H1 (cell line): ENCODE measurements around the gene ZXDC. TPM values are rescaled to one million over a fixed set of nuclear protein-coding genes. Genes with fewer than 3 reads are reported as not detected.

Experiments used
- CBX5 ChIP-seq: fragments of 300-800, 300-1000 bp; sonication (generic); IDR thresholded peaks from 2 replicates; pipeline ENCODE4 v1.7.1; 2016; ENCODE audit warnings: antibody characterized with exemption, low read length, low read depth
- CBX8 ChIP-seq: fragments of 300-800, 300-1000 bp; sonication (generic); IDR thresholded peaks from 2 replicates; pipeline ENCODE4 v1.7.1; 2016; ENCODE audit warnings: low read depth, low read length, borderline replicate concordance
- CEBPB ChIP-seq: IDR thresholded peaks from 2 replicates; pipeline ENCODE4 v1.6.1; 2012; ENCODE audit warnings: low read depth, low read length
- CTBP2 ChIP-seq: IDR thresholded peaks from 2 replicates; pipeline ENCODE4 v1.7.0; 2011; ENCODE audit warnings: borderline replicate concordance, mild to moderate bottlenecking, moderate library complexity, mixed read lengths, low read length; ENCODE audit not compliant: insufficient read depth, insufficient read length
- EGR1 ChIP-seq: IDR thresholded peaks from 2 replicates; pipeline ENCODE4 v1.6.1; 2011; ENCODE audit warnings: low read depth, low read length, borderline replicate concordance
- EZH2 ChIP-seq: fragments of 200-600 bp; sonication (generic); IDR thresholded peaks from 2 replicates; pipeline ENCODE4 v1.7.1; 2012; ENCODE audit warnings: low read depth, mild to moderate bottlenecking, moderate library complexity, low read length, inconsistent platforms; ENCODE audit not compliant: severe bottlenecking
- FOSL1 ChIP-seq: IDR thresholded peaks from 2 replicates; pipeline ENCODE4 v1.6.1; 2011; ENCODE audit warnings: mild to moderate bottlenecking, low read depth, low read length, moderate library complexity; ENCODE audit not compliant: insufficient read depth
- GTF2F1 ChIP-seq: IDR thresholded peaks from 2 replicates; pipeline ENCODE4 v1.6.1; 2012; ENCODE audit warnings: low read depth, low read length, improper control_type of control experiment, borderline replicate concordance
- KDM1A ChIP-seq: fragments of 200-600, 300-600 bp; sonication (generic); IDR thresholded peaks from 2 replicates; pipeline ENCODE4 v1.7.1; 2016; ENCODE audit warnings: mild to moderate bottlenecking, low read length, borderline replicate concordance
- KDM5A ChIP-seq: fragments of 200-600 bp; IDR thresholded peaks from 2 replicates; pipeline ENCODE4 v1.7.1; 2012; ENCODE audit warnings: mild to moderate bottlenecking, low read length, inconsistent platforms, mixed read lengths
- MAX ChIP-seq: IDR thresholded peaks from 2 replicates; pipeline ENCODE4 v1.6.1; 2012; ENCODE audit warnings: inconsistent platforms
- PHF8 ChIP-seq: fragments of 200-600 bp; sonication (generic); conservative IDR thresholded peaks from 2 replicates; pipeline ENCODE4 v1.7.1; 2012; ENCODE audit warnings: low read depth, mild to moderate bottlenecking, inconsistent platforms, low read length, moderate library complexity
- POLR2A ChIP-seq, 2 experiments: IDR thresholded peaks; 1 replicate in 1 of 2; 2 replicates in 1 of 2; pipeline ENCODE4 v1.6.1; 2011; ENCODE audit warnings: low read depth in 2 of 2, low read length in 2 of 2, mild to moderate bottlenecking in 2 of 2; ENCODE audit errors: control extremely low read depth in 1 of 2
- POU5F1 ChIP-seq: IDR thresholded peaks from 2 replicates; pipeline ENCODE4 v1.6.1; 2011; ENCODE audit warnings: low read depth, mild to moderate bottlenecking, low read length, moderate library complexity
- RAD21 ChIP-seq, 2 experiments: IDR thresholded peaks in 1 of 2; conservative IDR thresholded peaks in 1 of 2; 2 replicates each; pipeline ENCODE4 v1.6.1; 2011; ENCODE audit warnings: low read depth in 2 of 2, low read length in 2 of 2, improper control_type of control experiment in 1 of 2, inconsistent platforms in 1 of 2, mild to moderate bottlenecking in 1 of 2, moderate library complexity in 1 of 2
- RBBP5 ChIP-seq: IDR thresholded peaks from 2 replicates; pipeline ENCODE4 v1.7.1; 2012; ENCODE audit warnings: low read depth, mild to moderate bottlenecking, inconsistent platforms, low read length, moderate library complexity, borderline replicate concordance
- SIN3A ChIP-seq, 2 experiments: IDR thresholded peaks in 1 of 2; conservative IDR thresholded peaks in 1 of 2; 2 replicates each; pipeline ENCODE4 v1.6.1; 2011 to 2012; ENCODE audit warnings: low read length in 2 of 2, improper control_type of control experiment in 1 of 2, low read depth in 1 of 2, mild to moderate bottlenecking in 1 of 2
- SIRT6 ChIP-seq: IDR thresholded peaks from one replicate; pipeline ENCODE4 v1.7.1; 2012; ENCODE audit warnings: low read length, inconsistent platforms
- SIX5 ChIP-seq: IDR thresholded peaks from 2 replicates; pipeline ENCODE4 v1.6.1; 2011; ENCODE audit warnings: mild to moderate bottlenecking, low read depth, low read length
- TEAD4 ChIP-seq: IDR thresholded peaks from 2 replicates; pipeline ENCODE4 v1.6.1; 2012; ENCODE audit warnings: low read depth, low read length, inconsistent platforms, mixed read lengths
- USF2 ChIP-seq: IDR thresholded peaks from 2 replicates; pipeline ENCODE4 v1.6.1; 2011; ENCODE audit warnings: low read length, improper control_type of control experiment
- YY1 ChIP-seq: IDR thresholded peaks from 2 replicates; pipeline ENCODE4 v1.6.1; 2011; ENCODE audit warnings: low read depth, mild to moderate bottlenecking, low read length
- polyA plus RNA-seq, 7 experiments: library from polyadenylated mRNA; depleted of rRNA in 3 of 7; stranded (reverse) in 5 of 7; unstranded in 2 of 7; fragments of >200 nt in 5 of 7; fragments of 200-250 nt in 2 of 7; gene quantifications; 1 replicate in 5 of 7; 2 replicates in 1 of 7; 4 replicates in 1 of 7; pipeline versions ENCODE4 v1.2.1 to v1.2.3, GENCODE V29; 2011 to 2013; ENCODE audit warnings: missing spikeins in 2 of 7, mixed read lengths in 2 of 7
- total RNA-seq: library from RNA; stranded (reverse); fragmentation: NEBNext Ultra II Directional; extraction: Animal tissue kit (Norgen Biotek cat#: 25700); gene quantifications from 2 replicates; pipeline ENCODE4 v1.2.1, GENCODE V29; 2021

ZXDC gene
- total and polyA plus RNA-seq, 2 of the 8 experiments (the other 6 are each of a cell fraction or from before 2014, with no cell fraction given): 12.7 to 24.3 TPM

- TF ChIP-seq RBBP5 (peak; percentile 5; the same call in 1 of the 2 replicates), CTBP2 (no peak), POU5F1 (no peak), FOSL1 (no peak), YY1 (peak; percentile 87; the same call in 1 of the 2 replicates), SIN3A (conservative IDR thresholded peaks at IDR 0.05 in 1 of 2, IDR thresholded peaks at IDR 0.05 in 1 of 2; ENCODE audit: low read depth in 1 of 2, low read length in 2 of 2) (peak in 1 of 2 experiments; percentile 69; a peak in 1 of 4 replicates), KDM5A (no peak), MAX (peak; percentile 4; the same call in 1 of the 2 replicates), SIRT6 (no peak), SIX5 (no peak), KDM1A (no peak), EZH2 (no peak), CEBPB (no peak), EGR1 (0 out of 2 replicates have a peak, but pooled peaks have one; percentile 18), USF2 (no peak), POLR2A (IDR thresholded peaks at IDR 0.05; ENCODE audit: control extremely low read depth in 1 of 2, low read depth in 2 of 2, low read length in 2 of 2) (peak in 1 of 2 experiments; percentile 78; a peak in 1 of 3 replicates), RAD21 (IDR thresholded peaks at IDR 0.05 in 1 of 2, conservative IDR thresholded peaks at IDR 0.05 in 1 of 2; ENCODE audit: low read depth in 2 of 2, low read length in 2 of 2) (peak; percentile 13 to 48; a peak in 3 of 4 replicates), CBX5 (no peak), CBX8 (no peak), PHF8 (peak; percentile 74), TEAD4 (no peak), GTF2F1 (no peak)
These were observed at the start of gene ZXDC (continued) for GRCh38 chr3:126475413-126476114.
